Measurements from ENCODE around the gene DSG1.
"Not testable (repeated sequence)": the region's sequence is repeated elsewhere in the genome, so short reads cannot be mapped to it uniquely, and the experiment has no call there.

The DSG1 gene

DNA sequence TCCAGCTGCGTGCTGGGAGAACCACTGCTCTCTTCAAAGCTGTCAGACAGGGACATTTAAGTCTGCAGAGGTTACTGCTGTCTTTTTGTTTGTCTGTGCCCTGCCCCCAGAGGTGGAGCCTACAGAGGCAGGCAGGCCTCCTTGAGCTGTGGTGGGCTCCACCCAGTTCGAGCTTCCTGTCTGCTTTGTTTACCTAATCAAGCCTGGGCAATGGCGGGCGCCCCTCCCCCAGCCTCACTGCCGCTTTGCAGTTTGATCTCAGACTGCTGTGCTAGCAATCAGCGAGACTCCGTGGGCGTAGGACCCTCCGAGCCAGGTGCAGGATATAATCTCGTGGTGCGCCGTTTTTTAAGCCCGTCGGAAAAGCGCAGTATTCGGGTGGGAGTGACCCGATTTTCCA, 35.4 kb downstream of the DSG1 start:
- not testable (repeated sequence) for DNase-seq

DNA sequence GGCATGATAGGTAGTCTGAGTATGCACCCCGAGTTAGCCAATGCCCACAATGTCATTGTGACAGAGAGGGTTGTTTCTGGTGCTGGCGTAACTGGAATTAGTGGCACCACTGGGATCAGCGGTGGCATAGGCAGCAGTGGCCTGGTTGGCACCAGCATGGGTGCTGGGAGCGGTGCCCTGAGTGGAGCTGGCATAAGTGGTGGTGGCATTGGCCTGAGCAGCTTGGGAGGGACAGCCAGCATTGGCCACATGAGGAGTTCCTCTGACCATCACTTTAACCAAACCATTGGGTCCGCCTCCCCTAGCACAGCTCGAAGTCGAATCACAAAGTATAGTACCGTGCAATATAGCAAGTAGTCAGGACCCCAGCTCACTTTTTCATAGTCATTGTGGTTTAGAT, 37.0 kb downstream of the DSG1 start:
- DNase-seq: no peak

DNA sequence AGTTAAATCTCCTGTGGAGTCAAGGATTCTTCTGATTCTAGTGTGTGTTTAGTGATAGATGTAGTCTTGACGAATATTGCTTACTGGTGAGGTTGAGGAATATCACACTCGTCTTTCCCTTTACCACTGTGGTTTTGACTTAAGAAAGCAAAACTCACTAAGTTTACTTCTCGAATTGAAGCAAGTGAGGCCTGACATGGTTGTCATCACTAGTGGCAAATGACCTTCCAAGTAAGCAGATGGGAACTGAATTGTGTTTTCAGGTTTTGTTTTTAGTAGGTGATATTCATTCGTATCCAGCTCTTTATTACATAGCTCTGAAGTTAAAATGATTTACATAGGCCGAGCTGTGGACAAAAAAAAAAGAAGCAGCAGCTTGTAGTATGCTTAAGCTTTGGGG, 38.1 kb downstream of the DSG1 start:
- no peak for DNase-seq

DNA sequence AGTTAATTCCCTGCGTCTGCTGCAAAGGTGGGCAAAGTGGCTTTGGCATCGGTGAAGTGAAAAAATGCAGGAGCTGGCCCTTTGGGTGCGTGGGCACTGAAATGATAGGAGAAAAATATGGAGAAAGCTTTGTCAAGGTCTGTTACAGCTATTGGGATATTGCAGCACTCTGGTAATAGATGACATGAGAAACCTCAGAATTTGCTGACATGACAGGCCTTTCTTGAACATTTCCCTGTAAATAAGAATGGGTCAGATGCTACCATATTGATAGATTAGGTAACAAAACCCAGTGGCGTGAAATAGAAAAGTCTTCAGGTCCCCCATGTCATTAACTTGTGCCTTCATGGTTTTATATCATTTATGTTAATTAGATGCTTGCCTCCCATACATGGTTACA, 46.2 kb downstream of the DSG1 start:
- DNase-seq: no peak

DNA sequence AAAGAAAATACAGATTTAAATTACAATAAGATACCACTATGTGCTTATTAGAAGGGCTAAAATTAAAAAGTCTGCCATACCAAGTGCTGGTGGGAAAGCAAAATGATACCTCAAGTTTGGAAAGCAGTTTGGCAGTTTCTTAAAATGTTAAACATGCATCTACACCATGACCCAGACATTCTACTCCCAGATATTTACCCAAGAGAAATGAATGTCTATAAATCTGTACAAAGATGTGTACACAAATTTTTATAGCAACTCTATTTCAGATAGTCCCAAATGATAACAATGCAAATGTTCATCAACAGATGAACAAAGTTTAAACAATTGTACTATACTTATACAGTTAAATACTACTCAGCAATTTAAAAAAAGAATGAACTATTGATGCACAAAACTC, 51.5 kb downstream of the DSG1 start:
- no peak for DNase-seq

DNA sequence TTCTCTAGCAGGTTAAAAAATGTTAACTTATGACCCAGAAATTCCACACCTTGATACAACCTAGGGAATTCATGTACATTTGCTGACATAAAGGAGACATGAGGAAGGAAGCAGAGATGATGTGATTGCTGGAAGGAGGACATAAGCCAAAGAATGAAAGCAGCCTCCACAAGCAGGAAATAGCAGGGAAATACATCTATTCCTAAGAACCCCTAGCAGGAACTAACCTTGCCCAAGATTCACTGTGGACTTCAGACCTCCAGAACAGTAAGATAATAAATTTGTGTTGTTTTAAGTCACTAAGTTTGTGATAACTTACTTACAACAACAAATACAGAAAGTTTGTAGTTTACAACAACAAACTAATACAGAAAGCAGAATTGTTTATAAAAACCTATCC, 54.0 kb downstream of the DSG1 start:
- no peak for DNase-seq

DNA sequence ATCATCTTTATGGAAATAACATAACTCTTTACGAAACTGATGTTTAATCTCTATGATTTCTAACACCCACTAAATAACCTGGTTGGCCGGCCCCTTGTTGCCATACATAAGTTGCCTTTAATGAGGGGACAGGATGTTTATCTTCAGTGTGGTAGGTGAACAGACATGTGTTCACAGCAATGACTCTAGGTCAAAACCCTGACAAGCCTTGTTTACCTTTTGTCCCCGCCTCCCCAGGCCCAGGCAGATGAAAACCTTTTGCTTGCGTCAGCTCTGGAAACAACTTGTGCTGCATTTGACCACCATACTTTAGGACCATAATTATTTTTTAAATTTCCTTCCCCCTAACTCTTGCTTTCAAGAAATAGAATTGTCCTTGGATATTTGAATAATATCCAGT, 55.7 kb downstream of the DSG1 start:
- DNase-seq: no peak

DNA sequence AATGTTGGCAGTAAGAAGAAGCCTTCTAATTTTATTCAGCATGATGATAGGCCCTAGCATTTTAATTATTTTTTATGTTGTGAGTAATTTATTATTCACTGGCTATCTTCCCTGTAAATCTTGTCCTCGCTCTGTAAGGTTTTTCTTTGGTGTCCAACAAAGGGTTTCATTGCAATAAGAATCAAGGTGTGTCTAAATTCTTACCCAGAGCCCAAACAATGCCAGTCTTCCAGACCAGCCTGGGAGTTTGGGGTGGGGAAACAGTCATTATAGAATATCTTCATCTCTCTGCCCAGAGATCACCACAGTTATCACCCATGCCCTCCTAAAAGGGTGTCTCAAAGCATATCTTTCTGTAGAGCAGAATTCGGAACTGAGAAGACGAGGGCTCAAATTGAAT, 58.5 kb downstream of the DSG1 start, which contains the start of gene DSG4:
DSG4 (plus strand) TSS at position 301 of the 400 bp plus-strand sequence. CDS start 135 bp downstream, outside the sequence.
- no peak for DNase-seq

DNA sequence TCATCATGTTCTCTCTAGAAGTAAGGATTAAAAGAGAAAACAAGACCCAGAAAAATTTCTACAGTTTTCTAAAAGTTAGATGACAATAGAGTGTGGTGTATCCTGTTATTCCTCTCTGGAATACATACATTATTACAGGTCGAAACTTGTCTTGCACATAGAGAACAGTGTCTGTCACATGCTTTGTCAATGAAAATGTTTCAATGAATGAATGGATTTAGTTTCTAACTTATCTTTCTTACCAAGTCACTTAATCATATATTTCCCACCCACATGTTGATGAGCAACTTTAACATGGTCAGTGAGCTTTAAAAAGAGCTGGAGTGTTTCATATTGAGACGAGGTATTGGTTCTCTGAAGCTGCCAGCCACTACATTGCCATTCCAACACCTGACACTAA, 63.0 kb downstream of the DSG1 start:
- no peak for DNase-seq

DNA sequence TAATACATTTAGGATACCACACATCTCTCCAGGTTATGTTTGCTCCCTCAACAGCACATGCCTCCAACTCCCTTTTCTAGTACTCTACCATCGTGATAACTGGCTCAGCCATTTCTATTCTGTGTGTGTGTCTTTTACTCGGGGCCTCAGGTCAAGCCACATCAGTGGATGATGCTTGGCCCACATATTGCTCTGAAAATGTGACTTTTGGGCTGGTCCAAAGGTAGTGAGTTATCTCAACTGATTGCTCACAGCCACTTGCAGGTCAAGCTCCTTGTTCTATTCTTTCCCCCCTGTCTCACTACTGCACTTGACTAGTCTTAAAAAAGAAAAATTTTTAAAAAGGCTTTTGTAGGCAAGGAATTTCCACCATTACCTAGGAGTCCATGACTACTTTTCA, 64.1 kb downstream of the DSG1 start:
- no peak for DNase-seq

DNA sequence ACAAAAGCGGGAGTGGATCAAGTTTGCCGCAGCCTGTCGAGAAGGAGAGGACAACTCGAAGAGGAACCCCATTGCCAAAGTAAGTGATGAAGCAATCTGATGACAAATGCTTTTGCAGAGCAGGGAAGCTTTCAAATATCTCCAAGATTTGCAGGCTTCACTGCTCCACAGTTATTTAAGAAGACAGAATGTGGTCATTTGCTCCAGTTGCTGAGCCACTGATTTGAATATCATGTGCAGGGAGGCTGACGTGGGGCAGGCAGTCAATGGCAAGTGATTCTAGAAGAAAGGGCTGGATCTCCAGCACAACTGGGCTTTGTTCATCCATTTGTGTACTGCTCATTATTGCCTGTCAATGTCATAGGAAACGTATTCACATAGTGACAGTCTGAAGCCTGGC, 68.8 kb downstream of the DSG1 start:
- DNase-seq: no peak

DNA sequence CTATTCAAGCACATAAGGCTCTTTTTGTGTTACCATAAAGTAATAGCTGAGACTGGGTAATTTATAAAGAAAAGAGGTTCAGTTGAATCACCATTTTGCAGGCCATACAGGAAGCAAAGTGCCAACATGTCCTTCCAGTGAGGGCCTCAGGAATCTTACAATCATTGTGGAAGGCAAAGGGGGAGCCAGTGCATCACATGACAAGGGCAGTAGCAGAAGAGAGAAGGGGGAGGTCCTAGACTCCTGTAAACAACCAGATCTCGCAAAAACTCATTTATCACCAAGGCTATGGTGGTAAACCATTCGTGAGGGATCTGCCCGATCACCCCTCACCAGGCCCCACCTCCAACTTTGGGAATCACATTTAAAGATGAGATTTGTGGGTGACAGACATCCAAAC, 75.3 kb downstream of the DSG1 start:
- no peak for DNase-seq

DNA sequence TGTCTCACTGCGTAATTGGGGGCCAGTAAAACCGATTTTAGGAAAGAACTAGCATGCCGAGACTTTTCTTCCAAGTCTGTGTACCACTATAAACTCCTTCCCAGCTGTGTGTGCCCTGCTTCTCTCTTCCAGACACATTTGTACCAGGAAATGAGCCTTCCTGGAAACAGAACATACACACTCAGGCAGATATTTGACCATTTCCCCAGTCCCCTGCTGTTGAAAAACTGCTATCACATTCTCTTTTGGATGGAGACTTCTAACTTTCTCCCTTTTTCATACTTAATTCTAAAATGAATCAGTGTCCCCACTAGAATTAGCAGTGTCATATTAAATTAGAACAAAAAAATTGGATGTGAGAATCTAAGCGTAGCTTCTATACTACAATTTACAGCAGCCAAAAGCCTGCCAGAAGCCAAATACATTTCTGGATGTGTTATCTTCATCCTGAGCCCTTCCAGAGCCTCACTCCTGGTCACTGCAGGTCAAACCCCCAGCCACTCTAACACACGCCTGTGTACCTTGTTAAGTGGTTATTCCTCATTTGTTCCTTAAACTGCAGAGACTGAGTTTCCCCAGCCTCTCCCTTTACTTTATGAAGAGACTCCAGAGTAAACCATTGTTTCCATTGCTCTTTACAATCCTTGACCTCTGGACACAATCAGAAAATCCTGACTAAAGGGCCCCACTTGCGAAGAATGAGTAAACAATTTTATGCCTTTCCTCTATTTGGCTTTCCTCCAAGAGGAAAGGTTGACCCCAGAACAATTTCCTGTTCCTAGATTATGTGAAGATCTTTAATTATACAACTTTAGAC, 79.0 kb downstream of the DSG1 start:
- no peak for DNase-seq

DNA sequence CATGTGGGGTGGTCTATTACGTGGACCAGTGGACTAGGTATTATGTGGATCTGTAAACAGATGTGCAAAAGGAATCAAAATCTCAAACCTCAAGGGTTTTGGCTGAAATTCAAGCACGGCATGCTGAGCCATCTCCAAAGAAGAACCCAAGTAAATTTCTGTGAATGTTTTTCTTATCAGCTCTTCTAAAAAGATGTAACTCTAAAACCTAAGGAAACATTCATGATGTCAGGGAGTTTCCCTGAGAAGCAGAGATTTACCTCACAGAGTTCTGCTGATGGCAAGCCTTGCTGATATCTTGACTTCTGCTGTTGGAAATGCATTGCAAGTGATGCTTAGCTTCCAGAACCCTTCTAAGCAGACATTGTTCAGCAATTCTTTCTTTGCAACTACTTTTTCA, 80.2 kb downstream of the DSG1 start:
- DNase-seq: no peak

DNA sequence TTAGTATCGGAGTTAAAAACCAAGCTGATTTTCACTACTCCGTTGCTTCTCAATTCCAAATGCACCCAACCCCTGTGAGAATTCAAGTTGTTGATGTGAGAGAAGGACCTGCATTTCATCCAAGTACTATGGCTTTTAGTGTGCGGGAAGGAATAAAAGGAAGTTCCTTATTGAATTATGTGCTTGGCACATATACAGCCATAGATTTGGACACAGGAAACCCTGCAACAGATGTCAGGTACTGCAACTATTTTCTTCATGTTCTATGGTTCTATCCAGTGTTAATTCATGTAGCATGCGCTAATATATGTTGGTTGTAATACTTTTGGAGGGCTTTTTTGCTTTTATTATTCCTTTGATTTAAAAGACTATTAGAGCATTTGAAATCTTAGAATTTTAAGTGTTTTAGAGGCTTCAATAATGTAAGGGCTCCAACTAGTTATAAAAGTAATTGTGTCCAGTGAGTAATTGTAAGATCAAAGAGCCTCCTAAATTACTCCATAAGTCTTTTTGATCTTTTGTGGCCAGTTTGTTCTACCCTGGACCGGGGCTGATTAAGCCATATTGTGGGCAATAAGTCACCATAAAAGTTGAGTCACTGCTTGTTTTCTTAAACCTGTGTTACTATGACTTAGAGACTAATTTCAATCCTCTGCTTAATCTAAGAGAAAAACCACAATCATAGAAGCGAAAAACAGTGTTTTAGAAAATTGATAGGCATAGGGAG, 81.5 kb downstream of the DSG1 start:
- DNase-seq: no peak

DNA sequence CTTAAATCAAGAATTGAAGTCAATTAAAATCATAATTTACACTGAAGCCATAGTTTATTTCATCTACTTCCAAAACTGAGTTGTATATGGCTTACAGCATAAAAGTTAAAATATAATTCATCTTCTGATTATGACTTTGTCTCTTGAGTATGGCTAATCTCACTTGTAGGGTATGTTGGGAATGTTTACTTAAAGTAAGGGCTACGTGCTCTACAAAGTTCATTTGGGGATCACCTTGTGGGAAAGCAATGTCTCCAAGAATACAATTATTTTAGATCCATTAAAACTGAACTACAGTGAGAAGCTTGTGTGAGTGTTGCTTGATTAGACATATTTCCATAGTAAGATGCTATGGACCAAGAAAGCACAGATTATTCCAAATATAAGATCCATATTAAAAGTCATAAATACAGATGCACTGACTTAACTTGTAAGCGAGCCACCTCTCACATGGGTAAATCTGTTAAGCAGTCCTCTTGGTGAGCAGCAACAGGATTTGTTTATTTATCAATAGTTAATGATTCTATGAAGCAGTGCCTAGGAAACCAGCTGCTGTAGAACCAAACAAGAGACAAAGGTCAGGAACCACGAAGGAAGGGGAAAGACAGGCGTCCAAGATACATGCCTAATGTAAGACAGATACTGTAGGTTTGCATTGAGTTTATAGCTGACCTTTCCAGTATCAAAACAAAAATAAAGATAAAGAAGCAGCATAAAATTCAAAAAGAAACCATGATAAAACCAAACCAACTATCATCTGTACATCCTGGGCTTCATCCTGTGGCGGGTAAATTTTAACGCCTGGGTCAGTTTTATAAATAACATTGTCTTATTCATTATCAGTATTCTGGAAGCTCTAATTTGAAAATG, 83.4 kb downstream of the DSG1 start:
- DNase-seq: no peak

DNA sequence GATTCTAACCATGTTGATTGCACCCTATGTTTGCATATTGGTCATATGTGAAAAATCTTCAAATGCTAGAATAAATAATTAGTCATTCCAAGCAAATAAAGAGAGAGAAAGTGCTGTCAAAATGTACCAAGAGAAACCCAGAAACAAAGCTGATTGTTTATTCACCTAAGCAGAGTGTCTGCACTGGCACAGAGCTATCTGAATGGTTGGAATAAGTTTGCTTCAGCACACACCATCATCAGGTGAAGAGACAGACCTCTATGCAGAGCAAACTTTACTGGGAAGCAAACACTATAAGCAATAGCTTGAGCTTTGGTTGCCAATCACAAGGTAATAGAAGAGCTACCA, 84.0 kb downstream of the DSG1 start:
- DNase-seq: no peak

DNA sequence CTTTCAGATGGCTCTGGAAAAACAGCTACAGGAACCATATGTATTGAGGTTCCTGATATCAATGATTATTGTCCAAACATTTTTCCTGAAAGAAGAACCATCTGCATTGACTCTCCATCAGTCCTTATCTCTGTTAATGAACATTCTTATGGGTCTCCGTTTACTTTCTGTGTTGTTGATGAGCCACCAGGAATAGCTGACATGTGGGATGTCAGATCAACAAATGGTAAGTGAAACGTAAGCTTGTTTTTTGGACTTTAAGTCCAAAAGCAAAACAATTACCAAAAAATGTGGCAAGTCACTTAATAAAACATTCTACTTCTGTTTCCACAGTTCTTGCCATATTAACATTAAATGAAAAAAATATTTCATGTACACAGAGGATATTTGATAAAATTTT, 85.4 kb downstream of the DSG1 start:
- DNase-seq: no peak

All from COR-L47 (cell line).